Brain microvascular endothelial cell (primary cell): Measurements from ENCODE around the gene CKS2.

ENCODE experiments used
- DNase-seq: peaks from one replicate; pipeline ENCODE4 v3.0.0-alpha.2; 2020
- H3K27ac ChIP-seq: fragments of 250-450 bp; sonication (Bioruptor Pico); 2 replicates; pipeline ENCODE4 v1.5.1; 2020; ENCODE audit warnings: mild to moderate bottlenecking, moderate library complexity
- H3K27me3 ChIP-seq: fragments of 250-450 bp; sonication (Bioruptor Pico); replicated peaks from 2 replicates; pipeline ENCODE4 v1.5.1; 2020; ENCODE audit warnings: mild to moderate bottlenecking
- H3K36me3 ChIP-seq: fragments of 250-450 bp; sonication (Bioruptor Pico); replicated peaks from 2 replicates; pipeline ENCODE4 v1.5.1; 2020; ENCODE audit warnings: mild to moderate bottlenecking
- H3K4me3 ChIP-seq: 2 replicates; pipeline ENCODE4 v1.5.1; 2011; ENCODE audit warnings: low read depth, mild to moderate bottlenecking, control low read depth, low read length, moderate library complexity
- CTCF ChIP-seq: IDR thresholded peaks from 2 replicates; pipeline ENCODE4 v1.5.1; 2011; ENCODE audit warnings: low read depth, mild to moderate bottlenecking, moderate library complexity, low read length, control low read depth, inconsistent platforms; ENCODE audit errors: missing control alignments
- in situ Hi-C: cut with HindIII; loops from 2 replicates; pipeline ENCODE4 v1.10.0; 2017; ENCODE audit warnings: low sequenced_read_pairs, low pct_ligation_motif_present

The CKS2 gene

GRCh38 chr9:89353989-89354388, 43.0 kb downstream of the CKS2 start:
- Histone ChIP-seq H3K4me3 (no peak overlapping the region), H3K27me3 (no peaks in the 10 kb centered on the region), H3K27ac (no peak overlapping the region), H3K36me3 (peaks cover 70% of the 10 kb centered on the region)
- in situ Hi-C loops, result no loop called here
- TF ChIP-seq CTCF, result peak; percentile 25
- no peak for DNase-seq

GRCh38 chr9:89354471-89354870, 43.5 kb downstream of the CKS2 start:
- H3K36me3 ChIP-seq, result peaks cover 73% of the 10 kb centered on the region

DNA sequence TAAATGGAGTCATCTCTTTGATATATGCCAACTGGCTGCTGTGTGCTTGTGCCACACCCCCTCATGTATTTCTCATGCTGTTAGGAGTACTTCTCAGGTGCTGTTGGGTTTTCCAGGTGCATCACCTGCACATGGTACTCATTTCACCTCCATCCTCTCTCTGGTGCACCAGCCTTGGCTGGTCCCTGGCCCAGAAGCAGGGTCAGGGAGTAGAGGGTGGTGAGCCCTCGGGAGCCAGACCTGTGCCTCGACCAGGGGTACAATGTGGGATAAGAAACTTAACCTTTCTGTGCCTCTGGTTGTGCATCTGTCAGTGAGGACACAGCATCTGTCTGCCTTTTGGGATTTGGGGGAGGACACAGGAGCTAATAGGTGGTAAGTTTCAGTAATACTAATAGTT, 45.8 kb downstream of the CKS2 start:
- H3K36me3 ChIP-seq, result peaks cover 70% of the 10 kb centered on the region
- in situ Hi-C loops, result no loop called here
- TF ChIP-seq CTCF, result no peak

More at GRCh38 chr9:89354471-89354870, 43.5 kb downstream of the CKS2 start:
- Histone ChIP-seq H3K4me3 (no peak overlapping the region), H3K27me3 (no peaks in the 10 kb centered on the region), H3K27ac (no peak overlapping the region)
- in situ Hi-C loops, result no loop called here
- TF ChIP-seq CTCF, result no peak
- no peak for DNase-seq

GRCh38 chr9:89357331-89358197, 46.6 kb downstream of the CKS2 start:
- no peak for DNase-seq
- in situ Hi-C loops, result no loop called here
- Histone ChIP-seq H3K27ac (no peak overlapping the region), H3K4me3 (no peak overlapping the region), H3K36me3 (peaks cover 68% of the 10 kb centered on the region), H3K27me3 (no peaks in the 10 kb centered on the region)
- TF ChIP-seq CTCF, result no peak

More for the DNA sequence above, 45.8 kb downstream of the CKS2 start:
- no peak for DNase-seq
- no peak overlapping the region for H3K27ac ChIP-seq
- H3K4me3 ChIP-seq, result no peak overlapping the region
- H3K27me3 ChIP-seq, result no peaks in the 10 kb centered on the region

- Histone ChIP-seq H3K27ac (no peak overlapping the region), H3K36me3 (peaks cover 63% of the 10 kb centered on the region), H3K27me3 (no peaks in the 10 kb centered on the region), H3K4me3 (no peak overlapping the region)
- TF ChIP-seq CTCF, result no peak
- in situ Hi-C loops, result no loop called here
- no peak for DNase-seq
Measured at GRCh38 chr9:89358376-89358916, 47.5 kb downstream of the CKS2 start.
